HepG2 (cell line): Measurements from ENCODE around the gene FGF21. TPM values are rescaled to one million over a fixed set of nuclear protein-coding genes. Genes with fewer than 3 reads are reported as not detected.

Source experiments
- ADNP ChIP-seq: sonication (generic); formaldehyde crosslinking; IDR thresholded peaks from 2 replicates; pipeline ENCODE4 v1.4.0; 2020; ENCODE audit warnings: missing genetic modification reagents
- BORCS8-MEF2B ChIP-seq: sonication (generic); formaldehyde crosslinking; IDR thresholded peaks from 2 replicates; pipeline ENCODE4 v1.8.0; 2022; ENCODE audit warnings: mild to moderate bottlenecking, missing genetic modification reagents
- CEBPG ChIP-seq: IDR thresholded peaks from 2 replicates; pipeline ENCODE4 v1.6.1; 2016
- DPF2 ChIP-seq: sonication (generic); formaldehyde crosslinking; IDR thresholded peaks from 2 replicates; pipeline ENCODE4 v1.4.0; 2020; ENCODE audit warnings: mild to moderate bottlenecking, low read depth, missing genetic modification reagents, borderline replicate concordance
- EEA1 ChIP-seq: sonication (generic); formaldehyde crosslinking; IDR thresholded peaks from 2 replicates; pipeline ENCODE4 v1.5.1; 2020; ENCODE audit warnings: mild to moderate bottlenecking, missing genetic modification reagents, borderline replicate concordance
- ELF4 ChIP-seq: sonication (generic); formaldehyde crosslinking; IDR thresholded peaks from 2 replicates; pipeline ENCODE4 v1.5.0; 2020; ENCODE audit warnings: missing genetic modification reagents, mild to moderate bottlenecking, moderate library complexity, borderline replicate concordance
- NFKBIZ ChIP-seq: IDR thresholded peaks from 2 replicates; pipeline ENCODE4 v1.6.1; 2018; ENCODE audit warnings: missing genetic modification reagents, missing compliant biosample characterization
- RBAK ChIP-seq: sonication (generic); formaldehyde crosslinking; IDR thresholded peaks from 2 replicates; pipeline ENCODE4 v1.5.1; 2020; ENCODE audit warnings: mild to moderate bottlenecking, missing genetic modification reagents
- REL ChIP-seq: sonication (generic); formaldehyde crosslinking; conservative IDR thresholded peaks from 2 replicates; pipeline ENCODE4 v1.8.0; 2022; ENCODE audit warnings: mild to moderate bottlenecking, missing genetic modification reagents, moderate library complexity
- ZFY ChIP-seq: sonication (generic); formaldehyde crosslinking; IDR thresholded peaks from 2 replicates; pipeline ENCODE4 v1.4.0; 2020; ENCODE audit warnings: missing genetic modification reagents
- ZNF136 ChIP-seq: sonication (generic); formaldehyde crosslinking; IDR thresholded peaks from 2 replicates; pipeline ENCODE4 v1.8.1; 2022; ENCODE audit warnings: low read depth, mild to moderate bottlenecking, moderate library complexity, missing genetic modification reagents
- ZNF34 ChIP-seq: sonication (generic); formaldehyde crosslinking; IDR thresholded peaks from 2 replicates; pipeline ENCODE4 v1.4.0; 2020; ENCODE audit warnings: mild to moderate bottlenecking, missing genetic modification reagents, borderline replicate concordance
- ZNF777 ChIP-seq: sonication (generic); formaldehyde crosslinking; IDR thresholded peaks from 2 replicates; pipeline ENCODE4 v1.4.0; 2020; ENCODE audit warnings: missing genetic modification reagents
- polyA plus RNA-seq, 8 experiments: library from polyadenylated mRNA; depleted of rRNA in 3 of 8; stranded (reverse) in 7 of 8; unstranded in 1 of 8; fragments of >200 nt; fragmentation: Illumina TruSeq in 4 of 8; extraction: Trizol in 4 of 8; gene quantifications; 2 replicates each; pipeline versions ENCODE4 v1.2.1 to v1.2.3, GENCODE V29; 2011 to 2016; ENCODE audit warnings: low read depth in 4 of 8, missing spikeins in 1 of 8, mixed read lengths in 1 of 8; ENCODE audit not compliant: insufficient read depth in 1 of 8
- total RNA-seq, 5 experiments: library from RNA; depleted of rRNA; stranded (reverse); fragments of >200 nt; fragmentation: Illumina TruSeq; extraction: Trizol; gene quantifications; 2 replicates each; pipeline ENCODE4 v1.2.3, GENCODE V29; 2016; ENCODE audit warnings: low read depth in 1 of 5
- TF ChIP-seq, protein P1 (sequence below): sonication (generic); formaldehyde crosslinking; IDR thresholded peaks from 2 replicates; pipeline ENCODE4 v1.8.1; 2023; ENCODE audit warnings: missing genetic modification reagents, inconsistent platforms, borderline replicate concordance
- TF ChIP-seq, protein P2 (sequence below): sonication (generic); formaldehyde crosslinking; conservative IDR thresholded peaks from 2 replicates; pipeline ENCODE4 v1.5.0; 2020; ENCODE audit warnings: missing genetic modification reagents
- TF ChIP-seq, protein P3 (sequence below): sonication (generic); formaldehyde crosslinking; IDR thresholded peaks from 2 replicates; pipeline ENCODE4 v1.4.0; 2020; ENCODE audit warnings: missing genetic modification reagents, borderline replicate concordance
- TF ChIP-seq, protein P4 (sequence below): sonication (generic); formaldehyde crosslinking; IDR thresholded peaks from 2 replicates; pipeline ENCODE4 v1.5.0; 2020; ENCODE audit warnings: mild to moderate bottlenecking, low read depth, missing genetic modification reagents, borderline replicate concordance
- TF ChIP-seq, protein P5 (sequence below): sonication (generic); formaldehyde crosslinking; IDR thresholded peaks from 2 replicates; pipeline ENCODE4 v1.4.0; 2020; ENCODE audit warnings: missing genetic modification reagents

The FGF21 gene
- total and polyA plus RNA-seq, 2 of the 13 experiments (the other 11 are each of a cell fraction or from before 2014, with no cell fraction given), result 0.17 TPM; not detected in 1

DNA sequence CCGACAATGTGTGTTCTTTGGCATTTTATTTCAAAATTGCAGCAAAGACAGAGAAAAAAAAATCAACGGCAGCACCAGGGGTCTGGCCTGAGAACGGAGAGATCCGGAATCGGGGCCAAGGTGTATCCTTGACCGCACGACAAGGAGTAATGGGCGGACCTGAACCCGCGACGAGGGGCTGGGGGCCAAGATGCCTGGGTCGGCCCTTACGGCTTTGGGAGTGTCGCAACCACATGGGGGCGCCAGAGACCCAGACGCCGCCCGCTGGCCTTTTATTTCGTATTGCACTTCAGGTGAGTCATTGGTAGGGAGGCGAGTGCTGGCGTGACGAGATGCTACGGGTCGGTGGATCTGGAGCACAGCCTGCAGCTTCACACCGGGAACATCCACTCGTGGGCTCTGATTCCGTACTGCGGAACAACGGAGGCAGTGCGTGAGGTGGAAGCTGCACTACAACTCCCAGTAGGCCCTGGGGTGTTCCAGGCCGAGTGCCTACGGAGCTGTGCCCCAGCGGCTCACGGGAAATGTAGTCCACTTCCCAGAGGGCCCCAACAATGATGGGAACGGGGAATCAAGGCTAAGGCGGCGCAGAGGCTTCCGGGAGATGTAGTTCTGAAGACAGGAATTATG is 39.8 kb downstream of the FGF21 start (continued):
- TF ChIP-seq NFKBIZ (no peak), BORCS8-MEF2B (0 out of 2 replicates have a peak, but pooled peaks have one; percentile 36), ZNF777 (CRISPR knock-in tag) (no peak), DPF2 (CRISPR knock-in tag) (no peak), ZNF136 (no peak), ZNF34 (no peak), ADNP (0 out of 2 replicates have a peak, but pooled peaks have one; percentile 44), ZFY (CRISPR knock-in tag) (peak; percentile 90), REL (no peak), EEA1 (CRISPR knock-in tag) (0 out of 2 replicates have a peak, but pooled peaks have one; percentile 34), CEBPG (peak; percentile 52; the same call in 1 of the 2 replicates), ELF4 (CRISPR knock-in tag) (no peak), RBAK (no peak)
- TF ChIP-seq, protein P1, sequence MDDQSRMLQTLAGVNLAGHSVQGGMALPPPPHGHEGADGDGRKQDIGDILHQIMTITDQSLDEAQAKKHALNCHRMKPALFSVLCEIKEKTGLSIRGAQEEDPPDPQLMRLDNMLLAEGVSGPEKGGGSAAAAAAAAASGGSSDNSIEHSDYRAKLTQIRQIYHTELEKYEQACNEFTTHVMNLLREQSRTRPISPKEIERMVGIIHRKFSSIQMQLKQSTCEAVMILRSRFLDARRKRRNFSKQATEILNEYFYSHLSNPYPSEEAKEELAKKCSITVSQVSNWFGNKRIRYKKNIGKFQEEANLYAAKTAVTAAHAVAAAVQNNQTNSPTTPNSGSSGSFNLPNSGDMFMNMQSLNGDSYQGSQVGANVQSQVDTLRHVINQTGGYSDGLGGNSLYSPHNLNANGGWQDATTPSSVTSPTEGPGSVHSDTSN (CRISPR knock-in tag), result no peak
- TF ChIP-seq, protein P2, sequence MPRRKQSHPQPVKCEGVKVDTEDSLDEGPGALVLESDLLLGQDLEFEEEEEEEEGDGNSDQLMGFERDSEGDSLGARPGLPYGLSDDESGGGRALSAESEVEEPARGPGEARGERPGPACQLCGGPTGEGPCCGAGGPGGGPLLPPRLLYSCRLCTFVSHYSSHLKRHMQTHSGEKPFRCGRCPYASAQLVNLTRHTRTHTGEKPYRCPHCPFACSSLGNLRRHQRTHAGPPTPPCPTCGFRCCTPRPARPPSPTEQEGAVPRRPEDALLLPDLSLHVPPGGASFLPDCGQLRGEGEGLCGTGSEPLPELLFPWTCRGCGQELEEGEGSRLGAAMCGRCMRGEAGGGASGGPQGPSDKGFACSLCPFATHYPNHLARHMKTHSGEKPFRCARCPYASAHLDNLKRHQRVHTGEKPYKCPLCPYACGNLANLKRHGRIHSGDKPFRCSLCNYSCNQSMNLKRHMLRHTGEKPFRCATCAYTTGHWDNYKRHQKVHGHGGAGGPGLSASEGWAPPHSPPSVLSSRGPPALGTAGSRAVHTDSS (CRISPR knock-in tag), result no peak
- TF ChIP-seq, protein P3, sequence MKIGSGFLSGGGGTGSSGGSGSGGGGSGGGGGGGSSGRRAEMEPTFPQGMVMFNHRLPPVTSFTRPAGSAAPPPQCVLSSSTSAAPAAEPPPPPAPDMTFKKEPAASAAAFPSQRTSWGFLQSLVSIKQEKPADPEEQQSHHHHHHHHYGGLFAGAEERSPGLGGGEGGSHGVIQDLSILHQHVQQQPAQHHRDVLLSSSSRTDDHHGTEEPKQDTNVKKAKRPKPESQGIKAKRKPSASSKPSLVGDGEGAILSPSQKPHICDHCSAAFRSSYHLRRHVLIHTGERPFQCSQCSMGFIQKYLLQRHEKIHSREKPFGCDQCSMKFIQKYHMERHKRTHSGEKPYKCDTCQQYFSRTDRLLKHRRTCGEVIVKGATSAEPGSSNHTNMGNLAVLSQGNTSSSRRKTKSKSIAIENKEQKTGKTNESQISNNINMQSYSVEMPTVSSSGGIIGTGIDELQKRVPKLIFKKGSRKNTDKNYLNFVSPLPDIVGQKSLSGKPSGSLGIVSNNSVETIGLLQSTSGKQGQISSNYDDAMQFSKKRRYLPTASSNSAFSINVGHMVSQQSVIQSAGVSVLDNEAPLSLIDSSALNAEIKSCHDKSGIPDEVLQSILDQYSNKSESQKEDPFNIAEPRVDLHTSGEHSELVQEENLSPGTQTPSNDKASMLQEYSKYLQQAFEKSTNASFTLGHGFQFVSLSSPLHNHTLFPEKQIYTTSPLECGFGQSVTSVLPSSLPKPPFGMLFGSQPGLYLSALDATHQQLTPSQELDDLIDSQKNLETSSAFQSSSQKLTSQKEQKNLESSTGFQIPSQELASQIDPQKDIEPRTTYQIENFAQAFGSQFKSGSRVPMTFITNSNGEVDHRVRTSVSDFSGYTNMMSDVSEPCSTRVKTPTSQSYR (CRISPR knock-in tag), result no peak
- TF ChIP-seq, protein P4, sequence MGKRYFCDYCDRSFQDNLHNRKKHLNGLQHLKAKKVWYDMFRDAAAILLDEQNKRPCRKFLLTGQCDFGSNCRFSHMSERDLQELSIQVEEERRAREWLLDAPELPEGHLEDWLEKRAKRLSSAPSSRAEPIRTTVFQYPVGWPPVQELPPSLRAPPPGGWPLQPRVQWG (CRISPR knock-in tag), result no peak
- TF ChIP-seq, protein P5, sequence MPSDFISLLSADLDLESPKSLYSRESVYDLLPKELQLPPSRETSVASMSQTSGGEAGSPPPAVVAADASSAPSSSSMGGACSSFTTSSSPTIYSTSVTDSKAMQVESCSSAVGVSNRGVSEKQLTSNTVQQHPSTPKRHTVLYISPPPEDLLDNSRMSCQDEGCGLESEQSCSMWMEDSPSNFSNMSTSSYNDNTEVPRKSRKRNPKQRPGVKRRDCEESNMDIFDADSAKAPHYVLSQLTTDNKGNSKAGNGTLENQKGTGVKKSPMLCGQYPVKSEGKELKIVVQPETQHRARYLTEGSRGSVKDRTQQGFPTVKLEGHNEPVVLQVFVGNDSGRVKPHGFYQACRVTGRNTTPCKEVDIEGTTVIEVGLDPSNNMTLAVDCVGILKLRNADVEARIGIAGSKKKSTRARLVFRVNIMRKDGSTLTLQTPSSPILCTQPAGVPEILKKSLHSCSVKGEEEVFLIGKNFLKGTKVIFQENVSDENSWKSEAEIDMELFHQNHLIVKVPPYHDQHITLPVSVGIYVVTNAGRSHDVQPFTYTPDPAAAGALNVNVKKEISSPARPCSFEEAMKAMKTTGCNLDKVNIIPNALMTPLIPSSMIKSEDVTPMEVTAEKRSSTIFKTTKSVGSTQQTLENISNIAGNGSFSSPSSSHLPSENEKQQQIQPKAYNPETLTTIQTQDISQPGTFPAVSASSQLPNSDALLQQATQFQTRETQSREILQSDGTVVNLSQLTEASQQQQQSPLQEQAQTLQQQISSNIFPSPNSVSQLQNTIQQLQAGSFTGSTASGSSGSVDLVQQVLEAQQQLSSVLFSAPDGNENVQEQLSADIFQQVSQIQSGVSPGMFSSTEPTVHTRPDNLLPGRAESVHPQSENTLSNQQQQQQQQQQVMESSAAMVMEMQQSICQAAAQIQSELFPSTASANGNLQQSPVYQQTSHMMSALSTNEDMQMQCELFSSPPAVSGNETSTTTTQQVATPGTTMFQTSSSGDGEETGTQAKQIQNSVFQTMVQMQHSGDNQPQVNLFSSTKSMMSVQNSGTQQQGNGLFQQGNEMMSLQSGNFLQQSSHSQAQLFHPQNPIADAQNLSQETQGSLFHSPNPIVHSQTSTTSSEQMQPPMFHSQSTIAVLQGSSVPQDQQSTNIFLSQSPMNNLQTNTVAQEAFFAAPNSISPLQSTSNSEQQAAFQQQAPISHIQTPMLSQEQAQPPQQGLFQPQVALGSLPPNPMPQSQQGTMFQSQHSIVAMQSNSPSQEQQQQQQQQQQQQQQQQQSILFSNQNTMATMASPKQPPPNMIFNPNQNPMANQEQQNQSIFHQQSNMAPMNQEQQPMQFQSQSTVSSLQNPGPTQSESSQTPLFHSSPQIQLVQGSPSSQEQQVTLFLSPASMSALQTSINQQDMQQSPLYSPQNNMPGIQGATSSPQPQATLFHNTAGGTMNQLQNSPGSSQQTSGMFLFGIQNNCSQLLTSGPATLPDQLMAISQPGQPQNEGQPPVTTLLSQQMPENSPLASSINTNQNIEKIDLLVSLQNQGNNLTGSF (CRISPR knock-in tag), result no peak
